IMR-90 (cell line): ENCODE results near the gene OVCH2. TPM values are rescaled to one million over a fixed set of nuclear protein-coding genes. Genes with fewer than 3 reads are reported as not detected.

Experiments
- ATAC-seq: fragments of 200-7000 bp; cut with Tn5 transposase; 2 replicates; pipeline ENCODE4 v1.9.1; 2020; ENCODE audit warnings: low read depth, mild to moderate bottlenecking, moderate library complexity
- BruUV-seq: library from RNA; stranded (reverse); fragments of 400-500 nt; replicated peaks from 2 replicates; lab custom pipeline; 2021; lab: Mats Ljungman, UMichigan
- CTCF ChIA-PET: fragments of 300-600 bp; formaldehyde crosslinking; extraction: SDS; loops from one replicate; lab custom pipeline; 2021; ENCODE audit warnings: antibody characterized with exemption; lab: Yijun Ruan, JAX
- POLR2A ChIA-PET: fragments of 300-600 bp; sonication (Branson Sonifier 250); formaldehyde crosslinking; loops from one replicate; lab custom pipeline; 2022; ENCODE audit warnings: antibody characterized with exemption; ENCODE audit not compliant: unreplicated experiment; lab: Charles Lee
- DNase-seq: peaks from one replicate; pipeline ENCODE4 v3.0.0; 2013
- H2AFZ ChIP-seq: replicated peaks from 2 replicates; pipeline ENCODE3; 2013; ENCODE audit warnings: low read length, mild to moderate bottlenecking; ENCODE audit not compliant: poor library complexity
- H2AK5ac ChIP-seq: 2 replicates; pipeline ENCODE4 v1.6.1; 2013; ENCODE audit warnings: low read depth, low read length, inconsistent platforms
- H2AK9ac ChIP-seq: replicated peaks from 2 replicates; pipeline ENCODE3; 2013; ENCODE audit warnings: mild to moderate bottlenecking, low read depth, low read length, moderate library complexity; ENCODE audit not compliant: poor library complexity
- H2BK120ac ChIP-seq: 2 replicates; pipeline ENCODE4 v1.6.1; 2013; ENCODE audit warnings: low read depth, low read length, inconsistent platforms
- H2BK15ac ChIP-seq: 3 replicates; pipeline ENCODE4 v1.6.1; 2013; ENCODE audit warnings: low read depth, low read length, inconsistent platforms
- H2BK20ac ChIP-seq: 2 replicates; pipeline ENCODE4 v1.6.1; 2013; ENCODE audit warnings: low read depth, mild to moderate bottlenecking, inconsistent platforms, low read length, moderate library complexity
- H2BK5ac ChIP-seq: 2 replicates; pipeline ENCODE4 v1.6.1; 2013; ENCODE audit warnings: mild to moderate bottlenecking, low read depth, low read length, inconsistent platforms; ENCODE audit not compliant: poor library complexity, severe bottlenecking
- H3K14ac ChIP-seq: replicated peaks from 2 replicates; pipeline ENCODE4 v1.6.1; 2013; ENCODE audit warnings: low read depth, low read length, inconsistent platforms
- H3K18ac ChIP-seq: 2 replicates; pipeline ENCODE4 v1.6.1; 2013; ENCODE audit warnings: low read depth, low read length, control low read depth
- H3K23ac ChIP-seq: 2 replicates; pipeline ENCODE4 v1.6.1; 2013; ENCODE audit warnings: low read depth, low read length, inconsistent platforms
- H3K27ac ChIP-seq: 2 replicates; pipeline ENCODE4 v1.5.1; 2013; ENCODE audit warnings: mild to moderate bottlenecking, control low read depth, low read length; ENCODE audit not compliant: insufficient read depth
- H3K27me3 ChIP-seq: 2 replicates; pipeline ENCODE4 v1.6.1; 2013; ENCODE audit warnings: low read length; ENCODE audit not compliant: control insufficient read depth, insufficient read depth
- H3K36me3 ChIP-seq: 2 replicates; pipeline ENCODE4 v1.6.1; 2013; ENCODE audit warnings: low read length, mixed read lengths; ENCODE audit not compliant: control insufficient read depth, insufficient read depth
- H3K4ac ChIP-seq: 2 replicates; pipeline ENCODE4 v1.6.1; 2013; ENCODE audit warnings: low read depth, low read length, inconsistent platforms
- H3K4me1 ChIP-seq: 2 replicates; pipeline ENCODE4 v1.6.1; 2013; ENCODE audit warnings: low read length, mixed read lengths; ENCODE audit not compliant: control insufficient read depth, insufficient read depth
- H3K4me2 ChIP-seq: 2 replicates; pipeline ENCODE4 v1.6.1; 2013; ENCODE audit warnings: low read depth, mild to moderate bottlenecking, control low read depth, low read length, moderate library complexity
- H3K4me3 ChIP-seq: 2 replicates; pipeline ENCODE4 v1.5.1; 2013; ENCODE audit warnings: low read depth, mild to moderate bottlenecking, control low read depth, low read length, moderate library complexity; ENCODE audit not compliant: insufficient read depth
- H3K56ac ChIP-seq: 2 replicates; pipeline ENCODE4 v1.6.1; 2013; ENCODE audit warnings: low read length, inconsistent platforms; ENCODE audit not compliant: insufficient read depth; ENCODE audit errors: extremely low read depth
- H3K79me1 ChIP-seq, 2 experiments: 2 replicates each; pipeline ENCODE4 v1.6.1; 2013; ENCODE audit warnings: low read length in 2 of 2, inconsistent platforms in 1 of 2, low read depth in 1 of 2
- H3K9ac ChIP-seq: 2 replicates; pipeline ENCODE4 v1.6.1; 2013; ENCODE audit warnings: low read depth, low read length, control low read depth
- H3K9me1 ChIP-seq: 2 replicates; pipeline ENCODE4 v1.6.1; 2013; ENCODE audit warnings: low read length, inconsistent platforms; ENCODE audit not compliant: insufficient read depth
- H3K9me3 ChIP-seq: 2 replicates; pipeline ENCODE4 v1.6.1; 2013; ENCODE audit warnings: low read length; ENCODE audit not compliant: control insufficient read depth, insufficient read depth
- H4K20me1 ChIP-seq: 2 replicates; pipeline ENCODE4 v1.6.1; 2013; ENCODE audit warnings: low read length, inconsistent platforms; ENCODE audit not compliant: insufficient read depth
- H4K5ac ChIP-seq: 2 replicates; pipeline ENCODE4 v1.6.1; 2013; ENCODE audit warnings: mild to moderate bottlenecking, low read depth, low read length, control low read depth
- H4K8ac ChIP-seq, 2 experiments: 2 replicates each; pipeline ENCODE4 v1.6.1; 2013; ENCODE audit warnings: low read depth in 2 of 2, low read length in 2 of 2, control low read depth in 1 of 2, inconsistent platforms in 1 of 2
- H4K91ac ChIP-seq: 2 replicates; pipeline ENCODE4 v1.6.1; 2013; ENCODE audit warnings: low read depth, low read length, inconsistent platforms; ENCODE audit not compliant: insufficient read depth
- CHD1 ChIP-seq: IDR thresholded peaks from 2 replicates; pipeline ENCODE4 v1.6.1; 2012; ENCODE audit warnings: low read depth, low read length, improper control_type of control experiment
- ELK1 ChIP-seq: fragments of 150-350 bp; IDR thresholded peaks from 2 replicates; pipeline ENCODE4 v1.6.1; 2016; ENCODE audit warnings: low read depth, mild to moderate bottlenecking, low read length, moderate library complexity, borderline replicate concordance
- MAFK ChIP-seq: IDR thresholded peaks from 2 replicates; pipeline ENCODE4 v1.6.1; 2012; ENCODE audit warnings: low read depth, low read length, improper control_type of control experiment
- NFE2L2 ChIP-seq: fragments of 150-350 bp; IDR thresholded peaks from 2 replicates; pipeline ENCODE4 v1.6.1; 2016; ENCODE audit warnings: low read depth, mild to moderate bottlenecking, low read length
- RAD21 ChIP-seq: IDR thresholded peaks from 2 replicates; pipeline ENCODE4 v1.6.1; 2012; ENCODE audit warnings: low read length, improper control_type of control experiment
- RCOR1 ChIP-seq: IDR thresholded peaks from 2 replicates; pipeline ENCODE4 v1.6.1; 2012; ENCODE audit warnings: mild to moderate bottlenecking, low read length, improper control_type of control experiment; ENCODE audit not compliant: insufficient replicate concordance
- SMC3 ChIP-seq: fragments of 150-350 bp; IDR thresholded peaks from 2 replicates; pipeline ENCODE4 v1.6.1; 2016; ENCODE audit warnings: low read depth, mild to moderate bottlenecking, antibody characterized with exemption, low read length, moderate library complexity
- WGBS, 2 experiments: methylation state at CpG; one replicate each; pipeline versions ENCODE4 v1.1.5 to v1.1.7; 2013; ENCODE audit warnings: missing lambda C conversion rate in 2 of 2; ENCODE audit not compliant: insufficient read length in 1 of 2; ENCODE audit errors: extremely low coverage in 2 of 2; 5-methylcytosine and 5-hydroxymethylcytosine counted together
- dilution Hi-C: fragments of 300-500 bp; cut with HindIII; formaldehyde crosslinking; loops from one replicate; pipeline ENCODE4 v1.14.3; 2018; ENCODE audit warnings: low sequenced_read_pairs; ENCODE audit not compliant: unreplicated experiment
- in situ Hi-C: fragments of 300-500 bp; cut with MboI; formaldehyde crosslinking; loops from 3 replicates; pipeline ENCODE4 v1.14.3; 2019; ENCODE audit warnings: low sequenced_read_pairs, inconsistent platforms, mixed read lengths
- intact Hi-C: fragments of 100-400 bp; cut with micrococcal nuclease; formaldehyde crosslinking; loops from 2 replicates; pipeline ENCODE4 v1.10.0; 2022
- polyA plus RNA-seq, 3 experiments: library from polyadenylated mRNA; depleted of rRNA; stranded (reverse); fragments of >200 nt; gene quantifications; 2 replicates each; pipeline ENCODE4 v1.2.3, GENCODE V29; 2012; ENCODE audit warnings: low replicate concordance in 1 of 3
- total RNA-seq: library from RNA; depleted of rRNA; stranded (reverse); fragments of >200 nt; gene quantifications from 2 replicates; pipeline ENCODE4 v1.2.3, GENCODE V29; 2012
- TF ChIP-seq, protein P1 (sequence below): conservative IDR thresholded peaks from 2 replicates; pipeline ENCODE4 v1.5.1; 2012; ENCODE audit warnings: mild to moderate bottlenecking, low read depth, low read length, improper control_type of control experiment

OVCH2 gene
- total and polyA plus RNA-seq, 2 of the 4 experiments (the other 2 are of a cell fraction) = 0.07 TPM; not detected in 1

GRCh38 chr11:7686761-7687160, 19.5 kb downstream of the OVCH2 start:
- no peak overlapping the region for H2AK5ac ChIP-seq
- no peaks in the 10 kb centered on the region for H3K9me1 ChIP-seq
- ChIA-PET CTCF (interaction anchor here (0.7 to 2.4 kb wide), 2 partner anchors 115 to 185 kb away, joined by 4 to 8 read pairs; no protein-coding TSS in a partner anchor), POLR2A (no interaction called here)
- no peak overlapping the region for H3K14ac ChIP-seq
- H3K27ac ChIP-seq = no peak overlapping the region
- no peaks in the 10 kb centered on the region for H4K20me1 ChIP-seq
- dilution Hi-C loops (no loop called here), in situ Hi-C loops (loop anchor here (10.0 to 25.0 kb wide), 3 partner anchors 112 to 574 kb away; partner anchors contain the start of gene TUB), intact Hi-C loops (no loop called here)
- H4K5ac ChIP-seq = no peak overlapping the region
- H3K4me1 ChIP-seq = no peaks in the 10 kb centered on the region
- no peak for DNase-seq
- no peaks in the 10 kb centered on the region for H3K9me3 ChIP-seq
- H3K36me3 ChIP-seq = no peaks in the 10 kb centered on the region
- no TSS peak for BruUV-seq
- no peak for ATAC-seq
- no peak overlapping the region for H3K4me2 ChIP-seq
- H4K8ac ChIP-seq = no peak overlapping the region
- no peak overlapping the region for H3K56ac ChIP-seq
- H2AK9ac ChIP-seq = no peak overlapping the region
- H3K27me3 ChIP-seq = peaks cover 17% of the 10 kb centered on the region
- no peak overlapping the region for H3K4me3 ChIP-seq
- H2BK5ac ChIP-seq = no peak overlapping the region
- no peak overlapping the region for H2BK120ac ChIP-seq
- WGBS, 2 experiments = no CpG with 5 or more reads among the region's 4 CpGs
- no peak overlapping the region for H3K23ac ChIP-seq
- TF ChIP-seq MAFK (no peak), RCOR1 (no peak), CHD1 (no peak), SMC3 (no peak), RAD21 (no peak), NFE2L2 (no peak), ELK1 (no peak)
- TF ChIP-seq, protein P1, sequence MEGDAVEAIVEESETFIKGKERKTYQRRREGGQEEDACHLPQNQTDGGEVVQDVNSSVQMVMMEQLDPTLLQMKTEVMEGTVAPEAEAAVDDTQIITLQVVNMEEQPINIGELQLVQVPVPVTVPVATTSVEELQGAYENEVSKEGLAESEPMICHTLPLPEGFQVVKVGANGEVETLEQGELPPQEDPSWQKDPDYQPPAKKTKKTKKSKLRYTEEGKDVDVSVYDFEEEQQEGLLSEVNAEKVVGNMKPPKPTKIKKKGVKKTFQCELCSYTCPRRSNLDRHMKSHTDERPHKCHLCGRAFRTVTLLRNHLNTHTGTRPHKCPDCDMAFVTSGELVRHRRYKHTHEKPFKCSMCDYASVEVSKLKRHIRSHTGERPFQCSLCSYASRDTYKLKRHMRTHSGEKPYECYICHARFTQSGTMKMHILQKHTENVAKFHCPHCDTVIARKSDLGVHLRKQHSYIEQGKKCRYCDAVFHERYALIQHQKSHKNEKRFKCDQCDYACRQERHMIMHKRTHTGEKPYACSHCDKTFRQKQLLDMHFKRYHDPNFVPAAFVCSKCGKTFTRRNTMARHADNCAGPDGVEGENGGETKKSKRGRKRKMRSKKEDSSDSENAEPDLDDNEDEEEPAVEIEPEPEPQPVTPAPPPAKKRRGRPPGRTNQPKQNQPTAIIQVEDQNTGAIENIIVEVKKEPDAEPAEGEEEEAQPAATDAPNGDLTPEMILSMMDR = no peak
- H2AFZ ChIP-seq = no peak overlapping the region
- no peak overlapping the region for H3K4ac ChIP-seq
- H3K79me1 ChIP-seq = no peaks in the 10 kb centered on the region
- no peak overlapping the region for H2BK15ac ChIP-seq
- no peak overlapping the region for H4K91ac ChIP-seq
- H2BK20ac ChIP-seq = no peak overlapping the region
- no peak overlapping the region for H3K9ac ChIP-seq
- H3K18ac ChIP-seq = no peak overlapping the region
